Measurements from ENCODE around the gene CLASP1.
"Not testable (repeated sequence)": the region's sequence is repeated elsewhere in the genome, so short reads cannot be mapped to it uniquely, and the experiment has no call there.

Gene CLASP1

DNA sequence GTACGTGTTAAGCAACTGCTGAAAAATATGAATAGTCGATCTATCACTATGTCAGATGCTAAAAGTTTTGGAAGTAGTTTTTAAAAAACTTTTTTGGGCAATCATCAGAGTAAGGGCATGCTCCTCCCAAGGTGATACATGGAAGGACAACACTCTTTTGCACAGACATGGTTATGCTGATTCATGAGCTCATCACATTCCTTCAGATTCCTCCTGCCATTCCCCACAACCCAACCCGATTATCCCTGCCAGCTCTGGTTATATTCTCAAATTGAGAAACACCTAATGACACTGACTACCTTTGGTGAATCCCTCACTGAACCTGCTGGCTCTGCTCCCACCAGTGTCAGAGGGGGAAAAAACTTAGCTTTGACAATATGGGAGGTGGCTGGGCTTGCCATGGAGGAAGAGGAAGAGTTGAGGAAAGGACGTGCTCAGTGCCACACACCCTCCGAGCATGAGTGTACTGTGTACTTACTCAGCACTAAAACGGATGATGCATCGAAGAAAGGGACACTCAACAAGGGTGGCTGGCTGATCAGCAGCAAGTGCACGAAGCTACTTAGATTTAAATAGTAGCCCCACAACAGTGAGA lies 202.5 kb downstream of the CLASP1 start:
- in situ Hi-C loops (cut with HindIII; ENCODE audit: low sequenced_read_pairs) = no loop called here

GRCh38 chr2:121442889-121443288 lies 206.4 kb downstream of the CLASP1 start:
- in situ Hi-C loops (cut with HindIII; ENCODE audit: low sequenced_read_pairs) = no loop called here

DNA sequence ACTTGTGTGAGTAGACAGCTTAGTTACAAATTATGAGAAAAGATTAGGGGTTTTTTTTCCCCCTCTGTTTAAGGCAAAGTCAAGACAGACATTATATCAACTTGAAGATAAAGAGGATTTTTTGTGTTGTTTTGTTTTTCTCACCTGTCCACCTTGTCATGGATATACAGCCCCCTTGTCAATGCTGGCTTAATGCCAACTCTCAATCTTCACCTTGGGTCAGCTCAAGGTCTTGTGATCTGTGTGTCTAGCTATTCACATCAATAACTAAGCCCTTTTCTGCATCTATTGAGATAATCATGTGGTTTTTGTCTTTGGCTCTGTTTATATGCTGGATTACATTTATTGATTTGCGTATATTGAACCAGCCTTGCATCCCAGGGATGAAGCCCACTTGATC lies 211.0 kb downstream of the CLASP1 start:
- in situ Hi-C loops (cut with HindIII; ENCODE audit: low sequenced_read_pairs) = not testable (repeated sequence)

DNA sequence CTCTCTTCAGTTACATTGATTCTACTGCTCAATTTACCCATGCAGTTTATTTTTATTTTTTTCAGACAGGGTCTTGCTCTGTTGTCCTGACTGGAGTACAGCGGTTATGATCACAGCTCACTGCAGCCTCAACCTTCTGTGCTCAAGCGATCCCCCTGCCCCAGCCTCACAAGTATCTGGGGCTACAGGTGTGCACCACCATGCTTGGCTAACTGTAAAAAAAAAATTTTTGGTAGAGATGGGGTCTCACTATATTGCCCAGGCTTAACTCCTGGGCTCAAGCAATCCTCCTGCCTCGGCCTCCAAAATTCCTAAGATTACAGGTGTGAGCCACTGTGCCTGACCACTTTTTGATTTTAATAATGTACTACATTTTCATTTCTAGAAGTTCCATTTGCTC lies 212.3 kb downstream of the CLASP1 start:
- in situ Hi-C loops (cut with HindIII; ENCODE audit: low sequenced_read_pairs) = no loop called here

DNA sequence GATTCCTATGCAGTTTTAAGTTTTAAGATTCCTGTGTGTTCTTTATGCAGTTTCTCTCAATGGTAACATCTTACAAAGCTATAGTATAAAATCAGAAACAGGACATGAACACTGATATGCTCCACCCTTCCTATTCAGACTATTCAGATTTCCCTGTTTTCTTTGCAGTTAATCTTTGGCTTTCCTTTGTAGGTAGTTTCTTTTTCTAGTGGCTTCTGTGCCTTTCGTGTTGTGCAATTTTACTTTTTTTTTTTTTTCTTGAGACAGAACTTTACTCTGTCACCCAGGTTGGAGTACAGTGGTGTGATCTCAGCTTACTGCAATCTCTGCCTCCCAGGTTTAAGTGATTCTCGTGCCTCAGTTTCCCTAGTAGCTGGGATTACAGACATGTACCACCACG lies 213.5 kb downstream of the CLASP1 start:
- in situ Hi-C loops (cut with HindIII; ENCODE audit: low sequenced_read_pairs) = no loop called here

GRCh38 chr2:121431214-121431613 lies 218.0 kb downstream of the CLASP1 start:
- in situ Hi-C loops (cut with HindIII; ENCODE audit: low sequenced_read_pairs) = no loop called here

DNA sequence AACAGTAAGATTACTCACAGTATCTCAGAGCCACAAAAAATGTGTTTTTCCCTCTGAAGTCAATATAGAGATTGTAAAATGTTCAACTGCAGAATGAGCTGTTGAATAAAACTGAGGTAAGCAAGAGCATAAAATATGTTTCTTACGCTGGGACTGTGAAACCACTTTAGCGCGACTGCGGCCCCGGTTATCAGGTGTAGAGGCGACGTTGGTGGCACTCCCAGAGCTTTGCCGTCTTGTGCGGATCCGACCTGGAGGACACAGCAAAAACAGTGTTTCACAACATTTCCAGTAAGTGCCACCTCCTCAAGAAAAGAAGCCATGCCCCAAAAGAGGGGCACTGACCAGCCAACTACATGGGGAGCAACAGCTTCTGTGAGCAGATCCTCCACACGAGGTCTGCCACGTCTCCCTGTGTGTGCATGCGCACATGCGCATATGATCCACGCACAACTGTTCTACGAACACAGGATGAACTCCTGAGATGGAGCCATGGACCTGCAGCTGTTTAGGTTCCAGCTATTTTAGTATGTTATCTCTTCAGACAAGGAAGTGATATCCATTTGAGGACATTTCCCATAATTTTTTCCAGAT lies 219.2 kb downstream of the CLASP1 start:
- in situ Hi-C loops (cut with HindIII; ENCODE audit: low sequenced_read_pairs) = no loop called here

GRCh38 chr2:121429119-121429903 lies 220.0 kb downstream of the CLASP1 start:
- in situ Hi-C loops (cut with HindIII; ENCODE audit: low sequenced_read_pairs) = no loop called here

GRCh38 chr2:121427187-121427689 lies 222.0 kb downstream of the CLASP1 start:
- in situ Hi-C loops (cut with HindIII; ENCODE audit: low sequenced_read_pairs) = no loop called here

DNA sequence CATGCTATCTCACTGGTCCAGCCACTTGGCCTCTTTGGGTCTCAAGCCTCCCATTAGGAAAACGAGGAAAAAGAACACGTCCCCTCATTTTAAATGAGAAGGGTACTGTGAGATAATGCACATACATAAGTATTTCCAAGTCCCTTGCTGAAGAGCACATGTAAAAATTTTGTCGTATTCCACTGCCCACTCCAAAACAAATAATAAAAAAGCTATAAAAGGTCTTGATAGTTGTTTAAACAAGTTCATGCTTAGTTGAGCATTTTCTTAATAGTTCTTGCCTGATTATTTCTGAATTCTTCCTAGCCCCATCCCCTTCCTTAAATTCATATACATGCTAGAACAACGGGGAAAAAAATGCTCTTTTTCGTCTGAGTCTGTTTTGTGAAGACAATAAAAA lies 228.8 kb downstream of the CLASP1 start:
- in situ Hi-C loops (cut with HindIII; ENCODE audit: low sequenced_read_pairs) = no loop called here

DNA sequence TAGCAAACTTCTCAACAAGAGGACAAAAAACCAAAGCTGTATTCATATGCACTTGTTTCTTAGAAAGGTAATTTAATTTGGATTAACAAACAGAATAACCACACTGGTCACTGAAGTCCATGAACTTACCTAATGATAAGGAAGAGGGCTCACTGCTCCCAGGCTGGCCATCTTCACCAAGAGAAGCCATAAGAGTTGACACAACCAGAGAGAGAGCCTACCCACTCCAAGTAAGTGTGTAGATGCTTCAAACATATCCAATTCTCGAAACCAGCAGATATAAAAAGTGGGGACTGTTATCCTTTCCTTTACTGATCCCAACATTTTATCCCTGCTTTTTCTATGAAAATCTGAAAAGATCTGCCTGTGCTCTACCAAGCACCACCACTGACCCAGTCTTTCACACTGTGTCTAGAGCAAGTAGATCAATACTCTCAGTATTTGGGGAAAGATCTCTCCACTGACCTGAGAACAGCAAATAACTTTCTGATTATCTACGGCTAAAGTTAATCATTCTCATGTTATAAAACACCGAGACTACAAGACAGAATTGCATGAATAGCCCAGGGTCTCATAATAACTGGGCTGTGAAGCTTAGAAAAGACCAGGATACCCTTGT lies 230.1 kb downstream of the CLASP1 start:
- in situ Hi-C loops (cut with HindIII; ENCODE audit: low sequenced_read_pairs) = no loop called here

- in situ Hi-C loops (cut with HindIII; ENCODE audit: low sequenced_read_pairs) = no loop called here
Measured at GRCh38 chr2:121418494-121419058, 230.7 kb downstream of the CLASP1 start.

DNA sequence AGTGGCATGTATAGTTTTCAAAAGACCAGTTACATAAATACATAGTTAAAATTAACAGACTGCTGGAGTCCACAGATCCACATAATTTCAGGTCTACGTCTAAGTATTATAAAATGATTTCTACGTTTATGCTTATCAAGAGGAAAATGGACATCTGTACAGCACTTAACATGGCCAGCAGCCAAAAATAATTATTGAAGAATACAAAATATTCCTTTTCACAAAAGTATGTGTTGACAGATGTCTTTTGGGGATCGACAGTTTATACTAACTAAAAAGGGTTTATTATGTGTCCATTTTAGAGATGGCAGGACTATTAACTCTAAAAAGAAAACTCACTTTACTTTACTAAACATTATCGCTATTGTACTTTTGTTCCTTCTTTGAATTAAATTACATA lies 231.4 kb downstream of the CLASP1 start:
- in situ Hi-C loops (cut with HindIII; ENCODE audit: low sequenced_read_pairs) = no loop called here

DNA sequence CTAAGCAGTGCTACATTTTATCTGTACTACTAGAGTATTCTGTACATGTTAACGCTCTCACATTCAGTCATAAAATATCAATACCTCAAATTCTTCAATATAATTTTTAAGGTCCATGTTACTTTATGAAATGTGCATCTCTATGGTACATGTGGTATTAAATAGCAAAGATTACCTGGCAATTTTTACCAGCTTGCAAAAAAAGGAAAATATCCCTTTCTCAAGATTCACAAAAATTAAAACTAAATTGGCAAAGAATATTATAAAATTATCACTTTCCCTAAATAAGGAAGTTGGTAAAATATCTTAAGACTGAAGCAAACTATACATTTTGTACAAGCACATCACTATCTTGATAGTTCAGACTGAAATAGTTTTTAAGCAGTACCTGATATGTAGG lies 233.5 kb downstream of the CLASP1 start:
- in situ Hi-C loops (cut with HindIII; ENCODE audit: low sequenced_read_pairs) = no loop called here

DNA sequence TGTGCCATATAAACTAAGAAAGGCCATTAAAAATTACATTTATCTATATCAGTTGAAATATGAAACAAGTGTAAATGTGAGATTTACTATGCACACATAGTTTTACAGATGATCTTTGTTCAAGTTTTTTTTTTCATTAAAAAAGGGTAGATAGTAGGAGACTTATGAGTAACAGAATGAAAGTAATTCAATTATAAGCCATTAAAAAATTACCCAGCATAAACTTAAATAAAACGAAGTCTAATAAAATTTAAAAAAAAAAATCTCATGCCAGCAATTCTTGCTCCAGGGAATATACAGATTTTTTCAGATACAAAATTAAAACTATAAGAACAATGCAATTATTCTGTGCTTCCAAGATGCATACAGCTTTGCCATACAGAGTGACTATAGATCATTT lies 236.9 kb downstream of the CLASP1 start:
- in situ Hi-C loops (cut with HindIII; ENCODE audit: low sequenced_read_pairs) = no loop called here

- in situ Hi-C loops (cut with HindIII; ENCODE audit: low sequenced_read_pairs) = no loop called here
Measured at GRCh38 chr2:121409966-121410365, 239.3 kb downstream of the CLASP1 start.

GRCh38 chr2:121409388-121409787 lies 239.9 kb downstream of the CLASP1 start:
- in situ Hi-C loops (cut with HindIII; ENCODE audit: low sequenced_read_pairs) = no loop called here

GRCh38 chr2:121408641-121409040 lies 240.6 kb downstream of the CLASP1 start:
- in situ Hi-C loops (cut with HindIII; ENCODE audit: low sequenced_read_pairs) = no loop called here

DNA sequence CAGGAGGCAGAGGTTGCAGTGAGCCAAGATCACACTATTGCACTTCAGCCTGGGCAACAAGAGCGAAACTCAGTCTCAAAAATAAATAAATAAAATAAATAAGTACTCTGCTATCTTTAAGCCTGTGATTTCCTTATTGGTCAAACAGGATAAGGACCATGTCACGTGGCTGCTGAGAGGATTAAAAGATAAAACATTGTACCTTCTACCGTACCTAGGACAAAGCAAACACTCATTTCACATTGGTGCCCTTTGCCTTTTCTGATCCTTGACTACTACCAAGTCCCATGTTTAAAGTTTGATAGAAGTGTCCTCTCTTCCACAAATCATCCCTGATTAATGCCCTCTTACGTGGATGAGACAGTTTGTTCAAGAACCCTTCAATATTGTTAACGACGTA lies 244.0 kb downstream of the CLASP1 start:
- in situ Hi-C loops (cut with HindIII; ENCODE audit: low sequenced_read_pairs) = no loop called here

- in situ Hi-C loops (cut with HindIII; ENCODE audit: low sequenced_read_pairs) = no loop called here
Measured at GRCh38 chr2:121400201-121400600, 249.1 kb downstream of the CLASP1 start.

DNA sequence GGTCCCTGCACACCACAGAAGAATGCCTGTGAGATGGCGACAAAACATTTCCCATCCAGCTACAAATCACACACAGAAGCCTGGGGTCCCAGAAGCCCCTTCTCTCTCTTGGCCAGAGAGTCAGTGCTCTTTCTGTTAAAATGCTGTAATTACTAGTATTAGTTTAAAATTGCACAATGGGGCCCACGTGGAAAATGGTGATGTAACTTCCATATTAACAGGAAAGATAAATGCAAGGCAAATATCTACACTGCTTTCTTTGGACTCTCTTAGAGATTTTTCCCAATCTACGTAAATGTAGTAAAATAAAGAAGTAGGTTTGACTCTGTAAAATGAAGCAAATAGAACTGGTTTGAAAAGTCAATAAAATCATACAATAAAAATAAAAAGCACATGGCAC lies 250.4 kb downstream of the CLASP1 start:
- in situ Hi-C loops (cut with HindIII; ENCODE audit: low sequenced_read_pairs) = no loop called here

Data from endothelial cell of hepatic sinusoid (primary cell).